Measurements from ENCODE around the gene GDPD3. TPM values are rescaled to one million over a fixed set of nuclear protein-coding genes. Genes with fewer than 3 reads are reported as not detected.
A peak's percentile ranks its signal among the peaks of the same experiment; 100 is the strongest.

Gene GDPD3
- total and polyA plus RNA-seq, 2 of the 13 experiments (the other 11 are each of a cell fraction or from before 2014, with no cell fraction given) = 18.7 to 20.6 TPM

- TF ChIP-seq SAFB2 (CRISPR knock-in tag; IDR thresholded peaks at IDR 0.05; ENCODE audit: borderline replicate concordance, low read depth) (no peak; the same call in 1 of the 2 replicates), ZNF775 (CRISPR knock-in tag; IDR thresholded peaks at IDR 0.05; ENCODE audit: borderline replicate concordance) (no peak), ZUFSP (CRISPR knock-in tag; IDR thresholded peaks at IDR 0.05; ENCODE audit: borderline replicate concordance) (no peak), HCFC1 (IDR thresholded peaks at IDR 0.05; ENCODE audit: low read depth, low read length) (no peak), ZNF234 (CRISPR knock-in tag; conservative IDR thresholded peaks at IDR 0.05) (no peak), THAP8 (CRISPR knock-in tag; IDR thresholded peaks at IDR 0.05; ENCODE audit: borderline replicate concordance) (no peak), ZNF460 (CRISPR knock-in tag; IDR thresholded peaks at IDR 0.05; ENCODE audit: borderline replicate concordance) (no peak), KLF6 (CRISPR knock-in tag; IDR thresholded peaks at IDR 0.05) (no peak), KMT2B (CRISPR knock-in tag; IDR thresholded peaks at IDR 0.05) (peak; percentile 0; the same call in 1 of the 2 replicates), SAP130 (CRISPR knock-in tag; IDR thresholded peaks at IDR 0.05; ENCODE audit: low read depth) (no peak), CBX5 (CRISPR knock-in tag; IDR thresholded peaks at IDR 0.05; ENCODE audit: borderline replicate concordance) (no peak), RORA (CRISPR knock-in tag; IDR thresholded peaks at IDR 0.05) (no peak), HMGXB3 (CRISPR knock-in tag; IDR thresholded peaks at IDR 0.05; ENCODE audit: borderline replicate concordance) (no peak), ZNF768 (CRISPR knock-in tag; IDR thresholded peaks at IDR 0.05) (peak; percentile 73; the same call in 1 of the 2 replicates), CREBL2 (CRISPR knock-in tag; IDR thresholded peaks at IDR 0.05; ENCODE audit: borderline replicate concordance) (no peak), TBX3 (IDR thresholded peaks at IDR 0.05; ENCODE audit: borderline replicate concordance) (no peak), ATF3 (CRISPR knock-in tag; IDR thresholded peaks at IDR 0.05) (no peak), RARG (CRISPR knock-in tag; IDR thresholded peaks at IDR 0.05; ENCODE audit: low read depth) (no peak), ZNF180 (CRISPR knock-in tag; IDR thresholded peaks at IDR 0.05; ENCODE audit: borderline replicate concordance, low read depth) (no peak), XBP1 (CRISPR knock-in tag; IDR thresholded peaks at IDR 0.05) (no peak), ISX (CRISPR knock-in tag; conservative IDR thresholded peaks at IDR 0.05) (no peak)
Observed at GRCh38 chr16:30063278-30063892, 50.0 kb downstream of the GDPD3 start (continued).

All from HepG2 (cell line).